ENCODE results near the gene TBC1D20.

- no peak for TF ChIP-seq EZH2 (IDR thresholded peaks at IDR 0.05; ENCODE audit: insufficient read depth, low read length)
- TF ChIP-seq CTCF (IDR thresholded peaks at IDR 0.05; ENCODE audit: insufficient read depth, low read depth, low read length) = no peak
Observed at GRCh38 chr20:420166-420620, 42.1 kb downstream of the TBC1D20 start.

Measured in astrocyte (in vitro differentiated cells and primary cell).